ENCODE data around the gene MPG. TPM values are rescaled to one million over a fixed set of nuclear protein-coding genes. Genes with fewer than 3 reads are reported as not detected.

The MPG gene
- total and polyA plus RNA-seq, 12 donors: 32.2 to 88.5 (median 41.1) TPM

GRCh38 chr16:100989-101388, 23.0 kb downstream of the MPG start:
- H3K27ac ChIP-seq: peak overlapping the region in 9 of 10 donors; percentile 39 to 85 (median 79)
- peaks cover 9 to 54% (median 31%) of the 10 kb centered on the region in 9 donors for H3K4me1 ChIP-seq
- peaks cover 0 to 47% (median 0%) of the 10 kb centered on the region in 9 donors for H3K36me3 ChIP-seq
- 78 to 83% methylated on average over 5 of the region's 5 CpGs for WGBS, 2 donors
- no peak for ATAC-seq
- H3K9me3 ChIP-seq: no peaks in the 10 kb centered on the region
- DNase-seq: no peak
- TF ChIP-seq CTCF (IDR thresholded peaks at IDR 0.05): no peak
- intact Hi-C loops (cut with DNase I): no loop called here
- no peak overlapping the region for H3K4me3 ChIP-seq
- no peaks in the 10 kb centered on the region for H3K27me3 ChIP-seq

GRCh38 chr16:101586-101985, 23.6 kb downstream of the MPG start:
- WGBS, 2 donors: 77 to 87% methylated on average over 6 of the region's 6 CpGs
- Histone ChIP-seq H3K9me3 (no peaks in the 10 kb centered on the region), H3K27ac (peak overlapping the region; percentile 53 to 85 (median 78)), H3K4me3 (peak overlapping the region in 1 of 10 donors; percentile 12), H3K4me1 (peaks cover 9 to 53% (median 31%) of the 10 kb centered on the region in 9 donors), H3K36me3 (peaks cover 0 to 49% (median 0%) of the 10 kb centered on the region in 9 donors), H3K27me3 (no peaks in the 10 kb centered on the region)
- no peak for TF ChIP-seq CTCF (IDR thresholded peaks at IDR 0.05)
- intact Hi-C loops (cut with DNase I): no loop called here
- DNase-seq (no peak), ATAC-seq (no peak)

- peak overlapping the region in 2 of 10 donors; percentile 12 to 25 for H3K4me3 ChIP-seq
- no peaks in the 10 kb centered on the region for H3K27me3 ChIP-seq
- H3K4me1 ChIP-seq: peaks cover 9 to 52% (median 29%) of the 10 kb centered on the region in 9 donors
- peak; percentile 67 to 74 for DNase-seq
- ATAC-seq: peak; percentile 65 to 88 (median 80)
- intact Hi-C loops (cut with DNase I): no loop called here
- peaks cover 0 to 49% (median 0%) of the 10 kb centered on the region in 9 donors for H3K36me3 ChIP-seq
- H3K27ac ChIP-seq: peak overlapping the region; percentile 53 to 85 (median 78)
- WGBS, 2 donors: 44 to 57% methylated on average over 19 of the region's 19 CpGs
- no peaks in the 10 kb centered on the region for H3K9me3 ChIP-seq
- no peak for TF ChIP-seq CTCF (IDR thresholded peaks at IDR 0.05)
Observed at GRCh38 chr16:102060-102855, 24.2 kb downstream of the MPG start.

- no peaks in the 10 kb centered on the region for H3K9me3 ChIP-seq
- no peak for ATAC-seq
- no peaks in the 10 kb centered on the region for H3K27me3 ChIP-seq
- peaks cover 9 to 40% (median 27%) of the 10 kb centered on the region in 9 donors for H3K4me1 ChIP-seq
- H3K36me3 ChIP-seq: peaks cover 0 to 52% (median 5%) of the 10 kb centered on the region in 9 donors
- 87 to 94% methylated on average over 5 of the region's 5 CpGs for WGBS, 2 donors
- intact Hi-C loops (cut with DNase I): no loop called here
- no peak overlapping the region for H3K4me3 ChIP-seq
- no peak for DNase-seq
- no peak overlapping the region for H3K27ac ChIP-seq
- TF ChIP-seq CTCF (IDR thresholded peaks at IDR 0.05): no peak
Observed at GRCh38 chr16:104355-104754, 26.3 kb downstream of the MPG start.
